Uterus (tissue), 2 donors: ENCODE measurements around the gene ZNF207.

Experiments used
- CTCF ChIP-seq, 4 experiments: fragments of 200-600 bp in 2 of 4; fragments of 450-650 bp in 2 of 4; sonication (generic) in 2 of 4; IDR thresholded peaks; one replicate each; pipeline ENCODE4 v1.5.1; 2016 to 2019; ENCODE audit warnings: antibody characterized with exemption in 4 of 4, mild to moderate bottlenecking in 2 of 4, moderate library complexity in 1 of 4
- POLR2A ChIP-seq, 2 donors: fragments of 450-650 bp; IDR thresholded peaks; one replicate each; pipeline ENCODE4 v1.6.1; 2016; ENCODE audit warnings: antibody characterized with exemption in 2 of 2, mild to moderate bottlenecking in 1 of 2, moderate library complexity in 1 of 2

DNA sequence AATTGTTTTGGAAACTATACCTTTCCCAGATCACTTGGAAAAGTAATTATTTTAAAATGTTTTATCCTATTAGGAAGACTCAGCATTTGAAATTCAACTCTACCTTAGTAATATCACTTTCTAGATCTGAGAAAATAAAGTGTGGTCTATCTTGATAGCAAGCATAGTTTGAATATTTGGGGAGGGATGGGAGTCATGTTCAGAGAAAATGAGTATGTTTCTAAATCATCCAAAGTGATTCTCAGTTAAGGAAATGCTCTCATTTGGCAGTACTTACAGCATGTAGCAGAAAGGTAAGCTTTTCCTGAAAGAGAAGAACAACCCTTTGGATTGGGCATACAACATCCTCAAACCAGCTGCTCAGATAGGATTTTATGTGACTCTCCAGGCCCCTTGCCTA, 14.9 kb upstream of the ZNF207 start:
- TF ChIP-seq CTCF (IDR thresholded peaks at IDR 0.05) (no peak), POLR2A (IDR thresholded peaks at IDR 0.05) (no peak)
